ENCODE results near the gene HEATR9. TPM values are rescaled to one million over a fixed set of nuclear protein-coding genes. Genes with fewer than 3 reads are reported as not detected.
A peak's percentile ranks its signal among the peaks of the same experiment; 100 is the strongest.

The HEATR9 gene
- polyA plus RNA-seq, 3 donors = not detected

DNA sequence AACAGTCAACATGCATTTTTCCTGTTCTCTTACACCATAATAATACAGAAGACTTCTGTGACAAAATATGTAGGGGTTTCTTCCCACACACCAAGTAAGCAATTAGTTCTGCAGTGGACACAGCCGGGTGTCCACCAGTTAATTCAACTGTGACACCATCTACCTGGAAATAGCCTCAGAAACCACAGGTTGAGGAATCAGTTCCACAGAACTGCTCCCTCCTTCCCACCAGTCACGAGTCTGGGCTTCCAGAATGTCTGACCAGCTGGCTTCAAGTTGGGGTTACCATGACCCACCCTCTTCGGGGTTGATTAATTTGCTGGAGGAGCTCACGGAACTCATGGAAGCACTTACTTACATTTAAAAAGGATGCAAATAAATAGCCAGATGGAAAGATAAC lies 25.1 kb upstream of the HEATR9 start:
- peaks cover 57% of the 10 kb centered on the region for H3K4me1 Mint-ChIP-seq
- no peaks in the 10 kb centered on the region for H3K36me3 Mint-ChIP-seq
- 100% methylated on average over 1 of the region's 4 CpGs for WGBS (ENCODE audit: insufficient coverage)
- Histone ChIP-seq H3K4me2 (replicated peaks; ENCODE audit: extremely low read depth, low read length, poor library complexity, severe bottlenecking) (no peak overlapping the region), H3K4me3 (replicated peaks in 1 of 3; ENCODE audit: low read depth in 2 of 3, low read length in 3 of 3) (no peak overlapping the region), H3K27me3 (ENCODE audit: control insufficient read depth in 2 of 2, insufficient read depth in 2 of 2, low read length in 2 of 2) (no peaks in the 10 kb centered on the region), H3K79me2 (ENCODE audit: insufficient read depth, low read length) (no peaks in the 10 kb centered on the region), H2AFZ (ENCODE audit: insufficient read depth, low read depth, low read length, poor library complexity, severe bottlenecking) (no peak overlapping the region), H3K27ac (ENCODE audit: low read depth in 1 of 2, low read length in 2 of 2) (no peak overlapping the region), H3K9me3 (replicated peaks in 1 of 2; ENCODE audit: control insufficient read depth in 1 of 2, insufficient read depth in 1 of 2, low read length in 2 of 2) (no peaks in the 10 kb centered on the region), H3K4me1 (ENCODE audit: control insufficient read depth in 1 of 2, insufficient read depth in 2 of 2, low read length in 2 of 2) (peaks cover 39 to 45% of the 10 kb centered on the region in 2 donors), H3K36me3 (replicated peaks in 1 of 2; ENCODE audit: control insufficient read depth in 1 of 2, insufficient read depth in 2 of 2, low read length in 2 of 2) (no peaks in the 10 kb centered on the region), H4K20me1 (ENCODE audit: insufficient read depth, low read length) (no peaks in the 10 kb centered on the region), H3K9ac (ENCODE audit: insufficient read depth, low read length, poor library complexity, severe bottlenecking) (no peak overlapping the region)
- TF ChIP-seq, protein P1, sequence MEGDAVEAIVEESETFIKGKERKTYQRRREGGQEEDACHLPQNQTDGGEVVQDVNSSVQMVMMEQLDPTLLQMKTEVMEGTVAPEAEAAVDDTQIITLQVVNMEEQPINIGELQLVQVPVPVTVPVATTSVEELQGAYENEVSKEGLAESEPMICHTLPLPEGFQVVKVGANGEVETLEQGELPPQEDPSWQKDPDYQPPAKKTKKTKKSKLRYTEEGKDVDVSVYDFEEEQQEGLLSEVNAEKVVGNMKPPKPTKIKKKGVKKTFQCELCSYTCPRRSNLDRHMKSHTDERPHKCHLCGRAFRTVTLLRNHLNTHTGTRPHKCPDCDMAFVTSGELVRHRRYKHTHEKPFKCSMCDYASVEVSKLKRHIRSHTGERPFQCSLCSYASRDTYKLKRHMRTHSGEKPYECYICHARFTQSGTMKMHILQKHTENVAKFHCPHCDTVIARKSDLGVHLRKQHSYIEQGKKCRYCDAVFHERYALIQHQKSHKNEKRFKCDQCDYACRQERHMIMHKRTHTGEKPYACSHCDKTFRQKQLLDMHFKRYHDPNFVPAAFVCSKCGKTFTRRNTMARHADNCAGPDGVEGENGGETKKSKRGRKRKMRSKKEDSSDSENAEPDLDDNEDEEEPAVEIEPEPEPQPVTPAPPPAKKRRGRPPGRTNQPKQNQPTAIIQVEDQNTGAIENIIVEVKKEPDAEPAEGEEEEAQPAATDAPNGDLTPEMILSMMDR (IDR thresholded peaks at IDR 0.05) = no peak
- intact Hi-C loops (cut with micrococcal nuclease) = no loop called here
- no peak overlapping the region for H3K4me3 Mint-ChIP-seq
- H3K27me3 Mint-ChIP-seq (ENCODE audit: low read depth in 3 of 3) = peaks cover 0 to 9% (median 6%) of the 10 kb centered on the region in 3 donors
- no peak for DNase-seq
- H3K27ac Mint-ChIP-seq = no peak overlapping the region
- no peaks in the 10 kb centered on the region for H3K9me3 Mint-ChIP-seq

DNA sequence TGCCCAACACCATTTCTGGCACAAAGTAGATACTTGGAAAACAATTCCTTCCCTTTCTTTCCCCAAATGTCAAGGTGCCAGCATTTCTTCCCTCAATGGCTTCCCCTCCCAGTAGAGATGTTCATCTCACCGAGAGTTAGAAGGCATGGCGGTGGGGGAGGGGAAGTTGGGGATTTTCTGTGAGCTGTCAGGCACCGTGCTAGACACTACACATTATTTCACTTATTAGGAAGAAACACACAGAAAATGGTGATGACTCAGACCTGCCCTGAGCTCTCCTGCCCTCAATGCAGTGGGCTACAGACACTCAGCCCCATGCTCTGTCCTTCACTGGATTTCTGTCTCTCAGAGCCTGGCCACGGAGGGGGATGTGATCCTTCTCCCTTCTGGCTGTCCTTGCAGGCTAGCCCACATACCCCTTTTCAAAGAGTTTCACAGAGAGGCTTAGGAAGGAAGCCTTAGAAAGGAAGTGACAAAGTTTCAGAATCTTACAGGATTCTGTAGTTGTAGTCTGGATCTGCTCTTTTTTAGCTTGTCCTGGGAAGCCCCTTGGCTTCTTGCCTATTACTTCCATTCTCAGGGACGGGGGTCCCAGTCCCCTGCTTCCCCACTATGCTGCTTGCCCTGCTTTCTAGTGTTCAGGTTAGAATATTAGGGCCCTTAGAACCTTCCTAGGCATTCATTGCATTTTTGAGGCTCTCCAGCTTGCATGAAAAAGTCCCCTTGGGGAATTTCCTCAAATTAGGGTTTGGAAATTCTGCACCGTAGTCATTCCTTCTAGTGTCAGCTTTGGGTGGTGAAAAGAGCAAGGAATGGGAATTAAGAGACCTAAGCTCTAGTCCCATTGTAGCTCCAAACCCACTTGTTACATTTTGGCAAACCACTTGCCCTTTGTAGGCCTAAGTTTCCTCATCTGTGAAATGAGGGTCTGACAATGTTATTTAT lies 23.7 kb upstream of the HEATR9 start:
- no CpG with 5 or more reads among the region's 6 CpGs for WGBS (ENCODE audit: insufficient coverage)
- Mint-ChIP-seq H3K4me1 (peaks cover 44% of the 10 kb centered on the region), H3K4me3 (no peak overlapping the region), H3K9me3 (no peaks in the 10 kb centered on the region), H3K27ac (peak overlapping the region in 6 of 7 donors; percentile 35 to 86 (median 66)), H3K36me3 (no peaks in the 10 kb centered on the region), H3K27me3 (ENCODE audit: low read depth in 3 of 3) (peaks cover 0 to 9% (median 3%) of the 10 kb centered on the region in 3 donors)
- Histone ChIP-seq H3K79me2 (ENCODE audit: insufficient read depth, low read length) (no peaks in the 10 kb centered on the region), H3K27ac (ENCODE audit: low read depth in 1 of 2, low read length in 2 of 2) (peak overlapping the region in 1 of 2 donors; percentile 72), H4K20me1 (ENCODE audit: insufficient read depth, low read length) (no peaks in the 10 kb centered on the region), H3K36me3 (replicated peaks in 1 of 2; ENCODE audit: control insufficient read depth in 1 of 2, insufficient read depth in 2 of 2, low read length in 2 of 2) (no peaks in the 10 kb centered on the region), H3K9me3 (replicated peaks in 1 of 2; ENCODE audit: control insufficient read depth in 1 of 2, insufficient read depth in 1 of 2, low read length in 2 of 2) (no peaks in the 10 kb centered on the region), H3K27me3 (ENCODE audit: control insufficient read depth in 2 of 2, insufficient read depth in 2 of 2, low read length in 2 of 2) (no peaks in the 10 kb centered on the region), H3K9ac (ENCODE audit: insufficient read depth, low read length, poor library complexity, severe bottlenecking) (no peak overlapping the region), H2AFZ (ENCODE audit: insufficient read depth, low read depth, low read length, poor library complexity, severe bottlenecking) (peak overlapping the region; percentile 41), H3K4me1 (ENCODE audit: control insufficient read depth in 1 of 2, insufficient read depth in 2 of 2, low read length in 2 of 2) (peaks cover 30 to 32% of the 10 kb centered on the region in 2 donors), H3K4me3 (replicated peaks in 1 of 3; ENCODE audit: low read depth in 2 of 3, low read length in 3 of 3) (no peak overlapping the region), H3K4me2 (replicated peaks; ENCODE audit: extremely low read depth, low read length, poor library complexity, severe bottlenecking) (no peak overlapping the region)
- intact Hi-C loops (cut with micrococcal nuclease) = no loop called here
- TF ChIP-seq, protein P1 (IDR thresholded peaks at IDR 0.05) = no peak
- DNase-seq = peak; percentile 34 to 90 (median 53)
